NCI-H460 (cell line): Measurements from ENCODE around the gene RAB21. TPM values are rescaled to one million over a fixed set of nuclear protein-coding genes. Genes with fewer than 3 reads are reported as not detected.
"Not testable (repeated sequence)": the region's sequence is repeated elsewhere in the genome, so short reads cannot be mapped to it uniquely, and the experiment has no call there.

Experiments
- DNase-seq: peaks from one replicate; pipeline ENCODE4 v3.0.0-alpha.2; 2016; ENCODE audit warnings: low read depth; ENCODE audit errors: extremely low read depth
- total RNA-seq: library from RNA; depleted of rRNA; stranded (reverse); fragments of >200 nt; shearing (Covaris generic); gene quantifications from 2 replicates; pipeline ENCODE4 v1.2.3, GENCODE V29; 2014

RAB21 gene
- total RNA-seq, 1 experiment from 2014 or later: 45.2 TPM

DNA sequence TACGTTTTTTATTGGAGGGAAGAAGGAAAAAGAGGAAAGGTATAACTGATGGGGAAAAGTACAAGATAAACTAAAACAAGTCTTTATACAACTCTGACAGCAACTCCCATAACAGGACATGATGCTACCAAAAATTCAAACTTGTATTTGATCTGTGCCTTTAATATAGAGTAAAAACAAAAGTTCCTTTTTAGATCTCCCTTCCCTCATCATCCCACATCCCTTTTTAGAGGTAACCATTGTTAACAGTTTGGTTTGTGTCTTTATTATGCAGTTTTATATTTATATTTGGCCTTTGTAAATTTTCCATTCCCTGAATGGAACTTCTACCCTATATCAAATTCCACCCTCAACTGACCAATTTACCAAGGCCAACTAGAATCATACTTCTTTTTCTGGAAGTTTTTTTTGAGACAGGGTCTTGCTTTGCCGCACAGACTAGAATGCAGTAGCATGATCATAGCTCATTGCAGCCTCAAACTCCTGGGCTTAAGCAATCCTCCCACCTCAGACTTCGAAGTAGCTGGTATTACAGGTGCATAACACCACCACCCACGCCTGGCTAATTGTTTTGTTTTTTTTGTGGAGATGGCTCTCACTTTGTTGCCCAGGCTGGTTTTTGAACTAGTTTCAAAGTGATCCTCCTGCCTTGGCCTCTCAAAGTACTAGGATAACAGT lies 36.9 kb downstream of the RAB21 start:
- no peak for DNase-seq

DNA sequence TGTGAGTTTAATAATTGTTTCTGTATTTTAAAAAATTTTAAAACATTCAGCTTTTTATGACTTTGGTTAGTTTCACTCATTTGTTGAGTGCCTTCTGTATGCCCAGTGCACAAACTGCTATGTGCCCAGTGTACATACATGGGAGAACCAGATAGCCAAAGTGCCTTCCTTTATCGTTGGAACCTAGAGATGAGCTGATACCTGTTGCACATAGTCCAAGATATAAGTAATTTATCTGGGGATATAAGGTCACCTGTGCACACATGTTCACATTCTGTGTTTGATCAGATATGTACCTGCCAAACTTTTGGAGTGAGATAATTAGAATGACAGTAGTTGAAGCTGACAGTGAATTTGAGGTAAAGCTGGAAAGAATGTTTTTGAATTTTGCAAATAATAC lies 37.9 kb downstream of the RAB21 start:
- DNase-seq: no peak

DNA sequence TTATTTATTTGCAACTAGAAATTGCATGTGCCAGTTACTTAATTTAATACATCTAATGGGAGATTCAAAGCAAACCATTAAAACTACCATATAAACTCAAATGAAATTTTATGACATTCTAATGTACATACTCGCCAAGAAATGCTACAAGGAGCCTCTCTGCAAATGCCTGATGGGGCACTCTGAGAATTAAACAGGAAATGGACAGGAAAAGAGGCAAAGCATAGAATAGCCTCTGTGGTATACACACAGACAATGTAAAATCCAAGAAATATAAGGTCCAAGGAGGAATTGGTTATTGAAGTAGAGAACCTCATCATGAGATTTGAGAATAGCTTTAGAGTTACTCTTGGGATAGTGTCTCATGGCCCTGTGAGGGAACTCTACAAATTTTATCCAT lies 41.2 kb downstream of the RAB21 start:
- no peak for DNase-seq

DNA sequence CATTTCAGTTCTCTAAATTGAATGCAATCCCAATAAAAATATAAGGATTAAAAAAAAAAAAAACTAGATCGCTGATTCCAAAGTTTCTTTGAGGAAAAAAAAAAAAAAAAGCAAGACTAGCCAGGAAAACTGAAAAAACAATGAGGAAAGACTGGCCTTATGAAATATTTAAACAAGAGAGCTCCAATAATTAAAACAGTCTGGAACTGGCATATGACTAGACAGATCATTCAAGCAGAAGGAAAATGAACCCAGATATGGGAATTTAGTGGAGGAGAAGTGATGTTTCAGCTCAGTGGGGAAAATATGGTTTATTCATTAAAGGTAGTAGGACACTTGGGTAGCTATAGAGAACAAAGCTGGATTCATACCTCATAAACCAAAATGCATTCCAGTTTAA lies 42.9 kb downstream of the RAB21 start:
- no peak for DNase-seq

DNA sequence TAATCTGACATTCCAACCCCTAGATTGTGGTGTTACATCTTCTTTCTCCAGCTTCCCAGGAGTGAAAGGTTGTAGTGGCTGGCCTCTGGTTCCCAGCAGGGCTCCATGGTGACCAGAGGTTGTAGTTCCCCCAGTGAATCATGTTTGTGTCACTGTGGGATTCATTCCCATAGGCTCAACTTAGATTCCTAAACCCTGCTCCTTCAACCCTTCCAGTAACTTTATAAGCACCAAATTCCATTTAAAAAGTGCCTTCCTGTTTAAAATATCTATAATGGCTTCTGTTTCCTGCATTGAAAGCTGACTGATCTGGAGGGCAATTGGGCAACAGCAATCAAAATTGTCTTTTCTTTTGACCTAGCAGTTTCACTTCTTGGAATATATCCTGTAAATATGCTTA lies 44.4 kb downstream of the RAB21 start:
- DNase-seq: no peak

DNA sequence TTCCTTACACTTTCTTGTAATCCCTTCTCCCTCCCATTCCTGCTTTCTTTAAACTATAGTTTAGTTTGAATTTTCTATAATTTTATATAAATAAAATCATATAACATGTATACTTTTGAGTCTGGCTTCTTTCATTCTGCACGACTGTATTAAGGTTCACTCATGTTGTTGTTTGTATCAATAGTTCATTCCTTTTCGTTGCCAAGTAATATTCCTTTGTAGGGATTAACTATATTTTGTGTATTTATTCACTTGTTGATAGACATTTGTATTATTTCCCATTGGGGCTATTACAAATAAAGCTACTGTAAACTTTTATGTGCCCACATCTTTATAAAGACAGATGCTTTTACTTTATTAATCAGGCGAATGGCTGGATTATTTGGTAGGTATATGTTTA lies 45.5 kb downstream of the RAB21 start:
- no peak for DNase-seq

DNA sequence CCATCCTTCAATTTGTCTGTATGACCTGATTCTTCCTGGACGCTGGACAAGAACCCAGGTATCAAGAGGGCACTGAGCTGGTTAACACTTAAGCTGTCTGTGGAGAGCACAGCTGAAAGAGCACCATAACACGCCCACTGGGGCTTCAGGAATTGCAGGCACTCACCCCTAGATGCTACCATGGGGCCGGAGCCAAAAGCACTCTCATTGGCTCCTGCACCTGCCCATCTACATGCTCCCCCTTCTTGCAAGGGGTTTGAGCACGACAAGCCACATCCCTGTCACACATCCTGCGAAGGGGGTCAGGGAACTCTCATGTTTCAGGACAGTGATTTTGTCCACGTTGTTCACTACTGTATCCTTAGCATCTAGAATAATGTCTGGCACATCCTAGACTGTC lies 49.8 kb downstream of the RAB21 start:
- no peak for DNase-seq

DNA sequence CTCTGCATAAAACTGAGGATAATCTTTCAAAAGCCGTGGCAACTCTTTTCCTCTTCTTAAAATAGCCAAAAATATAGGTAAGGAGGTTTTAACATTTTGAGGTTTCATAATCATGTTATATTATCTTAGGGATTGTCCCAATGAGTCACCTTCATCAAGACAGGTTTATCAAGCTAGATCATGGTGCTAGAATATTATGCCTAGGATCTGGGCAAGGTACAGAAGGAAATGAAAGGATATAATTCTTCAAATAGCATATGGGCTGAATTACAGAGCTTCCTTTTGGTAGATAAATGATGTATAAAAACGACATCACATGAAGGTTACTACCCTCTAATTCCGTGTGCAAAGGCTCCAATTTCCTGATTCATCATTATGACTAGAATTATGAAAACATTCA lies 56.3 kb downstream of the RAB21 start:
- no peak for DNase-seq

DNA sequence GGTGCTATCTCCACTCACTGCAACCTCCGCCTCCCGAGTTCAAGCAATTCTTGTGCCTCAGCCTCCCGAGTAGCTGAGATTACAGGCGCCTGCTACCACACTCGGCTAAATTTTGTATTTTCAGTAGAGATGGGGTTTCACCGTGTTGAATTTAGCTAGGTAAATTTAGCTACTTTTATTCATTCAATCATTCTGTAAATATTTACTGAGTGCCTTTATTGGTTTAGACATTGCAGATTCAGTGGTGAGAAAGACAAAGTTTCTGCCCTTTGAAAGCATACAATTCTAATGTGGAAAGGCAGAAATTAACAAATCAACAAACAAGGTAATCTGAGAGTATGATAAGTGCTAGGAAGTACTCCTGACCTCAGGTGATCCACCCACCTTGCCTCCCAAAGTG lies 60.6 kb downstream of the RAB21 start:
- not testable (repeated sequence) for DNase-seq

DNA sequence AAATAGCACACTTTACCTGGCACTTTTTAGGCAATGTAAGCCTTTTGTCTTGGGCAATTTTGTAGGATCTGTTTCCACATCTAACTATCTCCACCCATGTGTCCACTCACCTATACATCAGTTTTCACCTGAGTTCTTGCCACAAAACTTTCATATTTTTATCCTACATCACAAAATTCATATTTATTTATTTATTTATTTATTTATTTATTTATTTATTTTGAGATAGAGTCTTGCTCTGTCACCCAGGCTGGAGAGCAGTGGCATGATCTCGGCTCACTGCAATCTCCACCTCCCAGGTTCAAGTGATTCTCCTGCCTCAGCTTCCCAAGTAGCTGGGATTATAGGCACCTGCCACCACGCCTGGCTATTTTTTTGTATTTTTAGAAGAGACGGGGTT lies 67.4 kb downstream of the RAB21 start:
- not testable (repeated sequence) for DNase-seq

DNA sequence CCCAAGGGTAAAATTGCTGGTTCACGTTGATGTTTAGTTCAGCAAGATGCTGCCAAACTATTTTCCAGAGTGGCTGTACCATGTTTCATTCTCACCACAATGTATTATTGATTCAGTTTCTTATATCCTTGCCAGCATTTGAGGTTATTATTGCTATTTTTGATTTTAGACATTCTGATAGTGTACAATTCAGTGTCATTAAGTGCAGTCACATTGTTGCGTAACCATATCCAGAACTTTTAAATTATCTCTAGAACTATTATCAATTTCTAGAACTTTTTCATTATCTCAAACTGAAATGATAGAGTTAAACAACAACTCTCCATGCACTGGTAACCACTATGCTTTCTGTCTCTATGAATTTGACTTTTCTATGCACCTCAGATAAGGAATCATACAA lies 74.2 kb downstream of the RAB21 start:
- no peak for DNase-seq

DNA sequence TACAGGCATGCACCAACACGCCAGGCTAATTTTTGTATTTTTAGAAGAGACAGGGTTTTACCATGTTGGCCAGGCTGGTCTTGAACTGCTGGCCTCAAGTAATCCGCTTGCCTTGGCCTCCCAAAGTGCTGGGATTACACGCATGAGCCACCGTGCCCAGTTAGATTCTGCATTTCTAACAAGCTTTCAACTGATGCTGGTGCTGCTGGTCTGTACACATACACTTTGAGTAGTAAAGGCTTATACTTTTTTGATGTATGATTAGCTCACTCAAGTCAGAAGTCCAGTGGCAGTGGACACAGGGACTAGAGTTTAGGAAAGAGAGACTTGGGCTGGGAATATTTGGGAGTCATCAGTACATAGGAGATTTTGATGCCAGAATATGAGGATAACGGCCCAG lies 82.7 kb downstream of the RAB21 start:
- no peak for DNase-seq

DNA sequence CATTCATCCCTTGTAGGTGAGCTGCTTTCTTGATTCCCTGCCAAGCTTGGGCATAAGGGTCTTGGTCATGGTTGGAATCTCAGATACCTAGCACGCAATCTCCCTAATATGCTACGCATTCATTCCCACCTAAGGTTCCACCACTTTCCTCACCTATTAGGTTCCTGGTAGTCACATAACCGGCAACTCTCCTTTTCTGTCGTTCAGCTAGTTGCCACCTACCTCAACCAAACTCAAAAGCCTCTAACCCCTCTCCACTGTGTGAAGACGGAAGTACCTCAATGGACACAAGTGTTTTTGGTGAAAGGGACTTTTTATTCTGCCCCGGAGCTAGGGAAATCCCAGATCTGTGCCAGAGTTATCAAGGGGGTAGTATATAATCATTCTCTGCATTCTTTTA lies 83.6 kb downstream of the RAB21 start:
- no peak for DNase-seq

DNA sequence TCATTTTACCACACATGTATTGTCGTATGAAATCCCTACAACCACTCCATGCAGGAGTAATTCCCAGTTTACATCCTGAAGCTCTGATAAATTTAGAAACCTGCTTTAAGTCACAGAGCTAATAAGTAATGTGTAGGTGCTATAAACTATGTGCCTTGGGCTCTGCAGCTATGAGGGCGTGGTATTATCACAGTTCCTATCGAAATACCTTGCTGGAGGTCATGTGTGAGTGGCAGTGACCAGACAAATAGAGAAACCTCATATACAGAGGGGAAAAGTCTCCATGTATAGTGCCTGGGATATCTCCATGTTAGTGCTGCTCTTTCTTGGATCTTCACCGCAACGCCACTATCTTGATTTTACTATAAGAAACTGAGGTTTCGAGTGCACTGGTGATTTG lies 84.0 kb downstream of the RAB21 start:
- DNase-seq: peak; percentile 1

DNA sequence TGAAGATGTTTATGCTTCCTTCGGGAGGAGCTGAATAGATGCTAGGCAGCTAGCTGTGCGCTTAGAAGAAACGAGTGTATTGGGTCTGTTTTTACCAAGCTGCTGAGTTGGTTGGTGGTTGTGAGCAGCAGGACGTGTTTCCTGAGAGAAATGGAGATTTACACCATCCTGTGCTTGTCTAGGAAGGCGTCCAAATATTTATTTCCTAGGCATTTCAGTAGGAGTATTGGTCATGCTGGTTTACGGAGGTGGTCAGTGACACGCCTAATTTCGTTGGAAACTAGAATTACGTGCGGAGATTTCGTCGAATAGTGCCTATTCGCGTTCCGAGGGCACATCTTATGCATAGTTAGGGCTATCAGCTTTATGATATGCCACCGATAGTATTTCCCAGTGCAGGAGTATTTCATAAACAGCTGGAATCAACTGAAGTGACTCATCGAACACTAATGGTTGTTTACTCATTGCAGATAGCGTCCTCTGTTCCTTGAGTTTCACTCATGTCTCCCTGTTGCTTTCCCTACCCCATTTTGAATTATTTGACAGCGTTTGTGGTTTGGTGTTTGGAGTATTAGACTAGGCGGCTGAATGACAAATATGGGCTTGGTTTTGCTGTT lies 85.7 kb downstream of the RAB21 start:
- DNase-seq: peak; percentile 50

DNA sequence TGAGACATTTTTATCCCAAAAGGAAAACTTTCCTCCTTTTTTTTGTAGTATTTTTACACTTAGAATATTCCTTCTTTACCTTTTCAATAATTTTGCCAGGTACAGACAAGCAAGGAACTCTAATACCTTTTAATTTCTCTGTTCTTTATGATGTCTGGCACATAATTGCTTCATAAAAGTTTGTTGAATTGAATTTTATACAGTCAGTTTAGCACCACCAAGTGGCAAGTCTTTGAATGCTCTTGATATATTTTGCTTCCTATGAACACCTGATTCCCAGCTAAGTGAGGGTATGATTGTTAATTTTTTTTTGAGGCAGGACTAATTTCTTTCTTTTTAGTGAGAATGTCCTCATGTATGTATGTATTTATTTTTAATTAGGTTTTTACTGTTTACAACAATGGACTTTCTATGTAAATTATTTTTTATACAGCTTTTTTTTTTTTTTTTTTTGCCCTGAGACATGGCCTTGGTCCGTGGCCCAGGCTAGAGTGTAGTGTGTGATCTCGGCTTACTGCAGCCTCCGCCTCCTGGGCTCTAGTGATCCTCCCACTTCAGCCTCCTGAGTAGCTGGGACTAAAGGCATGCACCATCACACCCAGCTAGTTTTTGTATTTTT lies 91.8 kb downstream of the RAB21 start:
- peak; percentile 38 for DNase-seq

DNA sequence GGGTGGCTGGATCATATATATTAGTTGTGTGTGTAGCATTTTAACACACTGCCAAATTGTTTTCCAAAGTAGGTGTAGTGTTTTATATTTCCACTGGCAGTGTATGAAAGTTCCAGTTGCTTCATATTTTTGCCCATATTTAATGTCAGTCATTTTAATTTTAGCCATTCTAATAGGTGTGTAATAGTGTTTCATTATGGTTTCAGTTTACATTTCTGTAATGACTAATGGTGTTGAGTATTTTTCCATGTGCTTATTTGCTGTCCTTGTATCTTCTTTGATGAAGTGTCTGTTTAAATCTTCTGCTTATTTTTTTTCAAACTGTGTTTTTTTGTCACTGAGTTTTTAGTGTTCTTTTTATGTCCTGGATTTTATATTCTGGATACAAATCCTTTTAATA lies 93.5 kb downstream of the RAB21 start:
- DNase-seq: no peak

DNA sequence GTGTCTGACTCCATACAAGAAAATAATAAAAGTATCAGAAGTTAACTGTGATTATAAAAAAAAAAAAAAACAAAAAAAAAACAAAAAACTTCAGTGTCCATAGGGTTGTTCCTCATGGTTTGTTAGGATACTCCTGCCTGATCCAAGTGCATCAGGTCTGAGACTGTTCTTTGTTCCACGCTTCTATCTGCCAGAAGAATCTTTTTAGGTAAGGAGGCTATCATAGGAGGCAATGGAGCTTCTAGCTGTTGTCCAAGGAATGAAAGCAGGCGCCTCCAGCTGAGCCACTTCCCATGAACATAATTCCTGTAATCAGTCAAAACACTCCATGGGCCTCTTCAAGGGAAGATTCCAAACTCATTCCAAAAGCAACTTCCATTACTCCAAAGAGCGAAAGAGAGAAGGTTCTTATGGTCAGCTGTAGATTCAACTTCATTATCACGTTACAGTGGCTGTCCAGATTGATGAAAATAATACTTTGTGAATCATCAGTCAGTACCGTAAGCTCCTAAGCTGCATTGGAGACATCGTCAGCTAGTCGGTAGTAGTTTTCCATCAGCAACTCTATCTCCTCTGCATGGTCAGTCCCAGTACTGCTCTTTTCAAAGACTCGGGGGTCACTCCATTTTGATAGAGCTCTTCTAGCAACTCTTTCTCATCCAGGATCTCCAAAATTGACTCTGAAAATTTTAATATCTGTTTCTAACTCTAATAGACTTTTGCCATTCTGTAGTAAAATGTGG lies 94.6 kb downstream of the RAB21 start:
- DNase-seq: no peak
